PFSK-1 (cell line): Measurements from ENCODE around the gene CEP68.

Source experiments
- FOXP2 ChIP-seq: optimal IDR thresholded peaks from 2 replicates; pipeline ENCODE3; 2011; ENCODE audit warnings: borderline replicate concordance, control low read depth, inconsistent platforms; ENCODE audit not compliant: insufficient read depth; ENCODE audit errors: extremely low read length, extremely low read depth
- POLR2AphosphoS5 ChIP-seq: IDR thresholded peaks from 2 replicates; pipeline ENCODE4 v1.6.1; 2012; ENCODE audit warnings: low read depth, mild to moderate bottlenecking, control low read depth, low read length, moderate library complexity
- SIN3A ChIP-seq: IDR thresholded peaks from 2 replicates; pipeline ENCODE4 v1.6.1; 2012; ENCODE audit warnings: mild to moderate bottlenecking, low read length, moderate library complexity, borderline replicate concordance; ENCODE audit not compliant: insufficient read depth
- TAF1 ChIP-seq: IDR thresholded peaks from 2 replicates; pipeline ENCODE4 v1.6.1; 2012; ENCODE audit warnings: low read length, control low read depth, borderline replicate concordance; ENCODE audit not compliant: insufficient read depth
- TF ChIP-seq, protein P1 (sequence below), 2 experiments: IDR thresholded peaks; 2 replicates each; pipeline versions ENCODE4 v1.6.1 to v1.8.0; 2011 to 2012; ENCODE audit warnings: low read depth in 2 of 2, low read length in 2 of 2, control low read depth in 1 of 2, inconsistent platforms in 1 of 2, mild to moderate bottlenecking in 1 of 2, moderate library complexity in 1 of 2; ENCODE audit not compliant: insufficient read depth in 1 of 2

GRCh38 chr2:65013776-65014175 is 42.4 kb upstream of the CEP68 start:
- TF ChIP-seq, protein P1, sequence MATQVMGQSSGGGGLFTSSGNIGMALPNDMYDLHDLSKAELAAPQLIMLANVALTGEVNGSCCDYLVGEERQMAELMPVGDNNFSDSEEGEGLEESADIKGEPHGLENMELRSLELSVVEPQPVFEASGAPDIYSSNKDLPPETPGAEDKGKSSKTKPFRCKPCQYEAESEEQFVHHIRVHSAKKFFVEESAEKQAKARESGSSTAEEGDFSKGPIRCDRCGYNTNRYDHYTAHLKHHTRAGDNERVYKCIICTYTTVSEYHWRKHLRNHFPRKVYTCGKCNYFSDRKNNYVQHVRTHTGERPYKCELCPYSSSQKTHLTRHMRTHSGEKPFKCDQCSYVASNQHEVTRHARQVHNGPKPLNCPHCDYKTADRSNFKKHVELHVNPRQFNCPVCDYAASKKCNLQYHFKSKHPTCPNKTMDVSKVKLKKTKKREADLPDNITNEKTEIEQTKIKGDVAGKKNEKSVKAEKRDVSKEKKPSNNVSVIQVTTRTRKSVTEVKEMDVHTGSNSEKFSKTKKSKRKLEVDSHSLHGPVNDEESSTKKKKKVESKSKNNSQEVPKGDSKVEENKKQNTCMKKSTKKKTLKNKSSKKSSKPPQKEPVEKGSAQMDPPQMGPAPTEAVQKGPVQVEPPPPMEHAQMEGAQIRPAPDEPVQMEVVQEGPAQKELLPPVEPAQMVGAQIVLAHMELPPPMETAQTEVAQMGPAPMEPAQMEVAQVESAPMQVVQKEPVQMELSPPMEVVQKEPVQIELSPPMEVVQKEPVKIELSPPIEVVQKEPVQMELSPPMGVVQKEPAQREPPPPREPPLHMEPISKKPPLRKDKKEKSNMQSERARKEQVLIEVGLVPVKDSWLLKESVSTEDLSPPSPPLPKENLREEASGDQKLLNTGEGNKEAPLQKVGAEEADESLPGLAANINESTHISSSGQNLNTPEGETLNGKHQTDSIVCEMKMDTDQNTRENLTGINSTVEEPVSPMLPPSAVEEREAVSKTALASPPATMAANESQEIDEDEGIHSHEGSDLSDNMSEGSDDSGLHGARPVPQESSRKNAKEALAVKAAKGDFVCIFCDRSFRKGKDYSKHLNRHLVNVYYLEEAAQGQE (IDR thresholded peaks at IDR 0.05; ENCODE audit: insufficient read depth in 1 of 2, low read depth in 2 of 2, low read length in 2 of 2) = no peak
- no peak for TF ChIP-seq TAF1
- no peak for TF ChIP-seq POLR2AphosphoS5
- no peak for TF ChIP-seq SIN3A
- TF ChIP-seq FOXP2 = no peak
